Effector memory CD8-positive, alpha-beta T cell (primary cell): ENCODE measurements around the gene CD200.
"Not testable (repeated sequence)": the region's sequence is repeated elsewhere in the genome, so short reads cannot be mapped to it uniquely, and the experiment has no call there.

Source experiments
- ATAC-seq: fragments of 150-1000 bp; cut with Tn5 transposase; replicated peaks from 2 replicates; pipeline ENCODE4 v1.10.0; 2021; ENCODE audit warnings: mild to moderate bottlenecking, moderate library complexity
- DNase-seq, 3 experiments: peaks; one replicate each; pipeline ENCODE4 v3.0.0; 2021
- H3K27ac Mint-ChIP-seq, 2 donors: one replicate each; pipeline ENCODE4 v1.8.0; 2022; ENCODE audit warnings: mild to moderate bottlenecking in 2 of 2, mixed read lengths in 2 of 2, moderate library complexity in 2 of 2
- H3K27me3 Mint-ChIP-seq, 2 donors: one replicate each; pipeline ENCODE4 v1.8.0; 2022; ENCODE audit warnings: mixed read lengths in 2 of 2
- H3K36me3 Mint-ChIP-seq: one replicate; pipeline ENCODE4 v1.8.0; 2022; ENCODE audit warnings: mild to moderate bottlenecking, moderate library complexity, mixed read lengths; ENCODE audit not compliant: insufficient read depth
- H3K4me1 Mint-ChIP-seq, 2 donors: one replicate each; pipeline ENCODE4 v1.8.0; 2022; ENCODE audit warnings: low read depth in 2 of 2, mixed read lengths in 2 of 2
- H3K4me3 Mint-ChIP-seq, 2 donors: one replicate each; pipeline ENCODE4 v1.8.0; 2022; ENCODE audit warnings: mild to moderate bottlenecking in 2 of 2, mixed read lengths in 2 of 2, moderate library complexity in 2 of 2
- H3K9me3 Mint-ChIP-seq, 2 donors: one replicate each; pipeline ENCODE4 v1.8.0; 2022; ENCODE audit warnings: mixed read lengths in 2 of 2

Gene CD200

GRCh38 chr3:112393360-112393728, 60.4 kb downstream of the CD200 start:
- Mint-ChIP-seq H3K4me3 (no peak overlapping the region), H3K9me3 (no peaks in the 10 kb centered on the region), H3K27ac (no peak overlapping the region), H3K27me3 (peaks cover 4 to 6% of the 10 kb centered on the region in 2 donors), H3K4me1 (no peaks in the 10 kb centered on the region), H3K36me3 (no peaks in the 10 kb centered on the region)
- no peak for DNase-seq
- no peak for ATAC-seq

GRCh38 chr3:112394003-112394640, 61.2 kb downstream of the CD200 start:
- no peaks in the 10 kb centered on the region for H3K36me3 Mint-ChIP-seq
- ATAC-seq (no peak), DNase-seq (no peak)
- no peaks in the 10 kb centered on the region for H3K9me3 Mint-ChIP-seq
- H3K4me3 Mint-ChIP-seq, result no peak overlapping the region
- H3K4me1 Mint-ChIP-seq, result no peaks in the 10 kb centered on the region
- H3K27ac Mint-ChIP-seq, result no peak overlapping the region
- peaks cover 4 to 6% of the 10 kb centered on the region in 2 donors for H3K27me3 Mint-ChIP-seq

- no peaks in the 10 kb centered on the region for H3K36me3 Mint-ChIP-seq
- H3K9me3 Mint-ChIP-seq, result no peaks in the 10 kb centered on the region
- H3K4me1 Mint-ChIP-seq, result no peaks in the 10 kb centered on the region
- H3K27ac Mint-ChIP-seq, result no peak overlapping the region
- no peak overlapping the region for H3K4me3 Mint-ChIP-seq
- peaks cover 4 to 6% of the 10 kb centered on the region in 2 donors for H3K27me3 Mint-ChIP-seq
- no peak for ATAC-seq
- no peak for DNase-seq
Measured at GRCh38 chr3:112395181-112395895, 62.4 kb downstream of the CD200 start.

- Mint-ChIP-seq H3K27me3 (peaks cover 4 to 6% of the 10 kb centered on the region in 2 donors), H3K27ac (no peak overlapping the region), H3K4me1 (no peaks in the 10 kb centered on the region), H3K9me3 (no peaks in the 10 kb centered on the region), H3K36me3 (no peaks in the 10 kb centered on the region), H3K4me3 (no peak overlapping the region)
- ATAC-seq (no peak), DNase-seq (no peak)
Measured at GRCh38 chr3:112395896-112396290, 62.9 kb downstream of the CD200 start.

GRCh38 chr3:112397556-112397955, 64.6 kb downstream of the CD200 start:
- no peak overlapping the region for H3K4me3 Mint-ChIP-seq
- ATAC-seq (no peak), DNase-seq (no peak)
- peaks cover 4 to 6% of the 10 kb centered on the region in 2 donors for H3K27me3 Mint-ChIP-seq
- H3K9me3 Mint-ChIP-seq, result no peaks in the 10 kb centered on the region
- H3K4me1 Mint-ChIP-seq, result no peaks in the 10 kb centered on the region
- no peaks in the 10 kb centered on the region for H3K36me3 Mint-ChIP-seq
- H3K27ac Mint-ChIP-seq, result no peak overlapping the region

GRCh38 chr3:112399064-112399463, 66.1 kb downstream of the CD200 start:
- Mint-ChIP-seq H3K27ac (no peak overlapping the region), H3K27me3 (peaks cover 4 to 6% of the 10 kb centered on the region in 2 donors), H3K4me3 (no peak overlapping the region), H3K9me3 (no peaks in the 10 kb centered on the region), H3K36me3 (no peaks in the 10 kb centered on the region), H3K4me1 (no peaks in the 10 kb centered on the region)
- ATAC-seq (no peak), DNase-seq (no peak)

GRCh38 chr3:112399554-112399953, 66.6 kb downstream of the CD200 start:
- not testable (repeated sequence) for H3K27ac Mint-ChIP-seq, H3K4me3 Mint-ChIP-seq, ATAC-seq

GRCh38 chr3:112400317-112400716, 67.4 kb downstream of the CD200 start:
- not testable (repeated sequence) for H3K36me3 Mint-ChIP-seq, H3K27ac Mint-ChIP-seq, ATAC-seq, H3K9me3 Mint-ChIP-seq, H3K4me3 Mint-ChIP-seq, DNase-seq, H3K27me3 Mint-ChIP-seq, H3K4me1 Mint-ChIP-seq

More at GRCh38 chr3:112399554-112399953, 66.6 kb downstream of the CD200 start:
- not testable (repeated sequence) for H3K27me3 Mint-ChIP-seq, H3K9me3 Mint-ChIP-seq, H3K4me1 Mint-ChIP-seq, DNase-seq, H3K36me3 Mint-ChIP-seq

GRCh38 chr3:112401617-112402016, 68.7 kb downstream of the CD200 start:
- H3K9me3 Mint-ChIP-seq, result no peaks in the 10 kb centered on the region
- H3K36me3 Mint-ChIP-seq, result no peaks in the 10 kb centered on the region
- H3K4me1 Mint-ChIP-seq, result no peaks in the 10 kb centered on the region
- H3K4me3 Mint-ChIP-seq, result no peak overlapping the region
- H3K27me3 Mint-ChIP-seq, result no peaks in the 10 kb centered on the region
- ATAC-seq, result no peak
- no peak for DNase-seq
- H3K27ac Mint-ChIP-seq, result no peak overlapping the region

- Mint-ChIP-seq H3K4me1 (peaks cover 0 to 3% of the 10 kb centered on the region in 2 donors), H3K4me3 (no peak overlapping the region), H3K9me3 (no peaks in the 10 kb centered on the region), H3K27ac (no peak overlapping the region), H3K36me3 (no peaks in the 10 kb centered on the region), H3K27me3 (no peaks in the 10 kb centered on the region)
- ATAC-seq (no peak), DNase-seq (no peak)
Measured at GRCh38 chr3:112403103-112403502, 70.1 kb downstream of the CD200 start.

GRCh38 chr3:112404924-112405549, 72.1 kb downstream of the CD200 start:
- H3K4me3 Mint-ChIP-seq, H3K36me3 Mint-ChIP-seq, H3K9me3 Mint-ChIP-seq, ATAC-seq, H3K27ac Mint-ChIP-seq, DNase-seq, H3K4me1 Mint-ChIP-seq, H3K27me3 Mint-ChIP-seq: not testable (repeated sequence)

GRCh38 chr3:112405845-112406244, 72.9 kb downstream of the CD200 start:
- no peaks in the 10 kb centered on the region for H3K9me3 Mint-ChIP-seq
- no peak overlapping the region for H3K27ac Mint-ChIP-seq
- DNase-seq (no peak), ATAC-seq (no peak)
- no peaks in the 10 kb centered on the region for H3K27me3 Mint-ChIP-seq
- peaks cover 0 to 3% of the 10 kb centered on the region in 2 donors for H3K4me1 Mint-ChIP-seq
- H3K36me3 Mint-ChIP-seq, result no peaks in the 10 kb centered on the region
- H3K4me3 Mint-ChIP-seq, result no peak overlapping the region

GRCh38 chr3:112407214-112407887, 74.4 kb downstream of the CD200 start:
- Mint-ChIP-seq H3K9me3 (no peaks in the 10 kb centered on the region), H3K27ac (no peak overlapping the region), H3K4me1 (peaks cover 0 to 3% of the 10 kb centered on the region in 2 donors), H3K4me3 (no peak overlapping the region), H3K27me3 (no peaks in the 10 kb centered on the region), H3K36me3 (no peaks in the 10 kb centered on the region)
- ATAC-seq (no peak), DNase-seq (no peak)
